IPS-15b (cell line): ENCODE measurements around the gene EVL.

ENCODE experiments used
- H3K27me3 ChIP-seq: one replicate; pipeline ENCODE4 v1.6.1; 2013; ENCODE audit warnings: low read length; ENCODE audit not compliant: control insufficient read depth, insufficient read depth
- H3K36me3 ChIP-seq: one replicate; pipeline ENCODE4 v1.6.1; 2013; ENCODE audit warnings: low read length; ENCODE audit not compliant: control insufficient read depth, insufficient read depth
- H3K4me1 ChIP-seq: one replicate; pipeline ENCODE4 v1.6.1; 2013; ENCODE audit warnings: mild to moderate bottlenecking, low read length; ENCODE audit not compliant: control insufficient read depth, insufficient read depth
- H3K4me3 ChIP-seq: one replicate; pipeline ENCODE4 v1.5.1; 2013; ENCODE audit warnings: low read depth, low read length
- H3K9ac ChIP-seq: one replicate; pipeline ENCODE4 v1.6.1; 2013; ENCODE audit warnings: low read depth, mild to moderate bottlenecking, low read length
- H3K9me3 ChIP-seq: one replicate; pipeline ENCODE4 v1.6.1; 2013; ENCODE audit warnings: mild to moderate bottlenecking, low read length; ENCODE audit not compliant: control insufficient read depth, insufficient read depth

EVL gene

GRCh38 chr14:100042286-100042685 lies 22.9 kb upstream of the EVL start:
- Histone ChIP-seq H3K9ac (no peak overlapping the region), H3K36me3 (no peaks in the 10 kb centered on the region), H3K4me1 (no peaks in the 10 kb centered on the region), H3K27me3 (no peaks in the 10 kb centered on the region), H3K9me3 (no peaks in the 10 kb centered on the region), H3K4me3 (no peak overlapping the region)

- Histone ChIP-seq H3K36me3 (no peaks in the 10 kb centered on the region), H3K9me3 (no peaks in the 10 kb centered on the region), H3K27me3 (no peaks in the 10 kb centered on the region), H3K4me1 (no peaks in the 10 kb centered on the region), H3K9ac (no peak overlapping the region), H3K4me3 (no peak overlapping the region)
These were observed 19.4 kb upstream of the EVL start for GRCh38 chr14:100045642-100046344.

GRCh38 chr14:100047600-100047999 lies 17.6 kb upstream of the EVL start:
- Histone ChIP-seq H3K27me3 (no peaks in the 10 kb centered on the region), H3K4me1 (no peaks in the 10 kb centered on the region), H3K9ac (no peak overlapping the region), H3K9me3 (no peaks in the 10 kb centered on the region), H3K4me3 (no peak overlapping the region), H3K36me3 (no peaks in the 10 kb centered on the region)

GRCh38 chr14:100048786-100049185 lies 16.4 kb upstream of the EVL start:
- H3K27me3 ChIP-seq = no peaks in the 10 kb centered on the region
- H3K9me3 ChIP-seq = no peaks in the 10 kb centered on the region
- H3K4me1 ChIP-seq = no peaks in the 10 kb centered on the region
- H3K36me3 ChIP-seq = no peaks in the 10 kb centered on the region
- H3K4me3 ChIP-seq = no peak overlapping the region
- H3K9ac ChIP-seq = no peak overlapping the region

DNA sequence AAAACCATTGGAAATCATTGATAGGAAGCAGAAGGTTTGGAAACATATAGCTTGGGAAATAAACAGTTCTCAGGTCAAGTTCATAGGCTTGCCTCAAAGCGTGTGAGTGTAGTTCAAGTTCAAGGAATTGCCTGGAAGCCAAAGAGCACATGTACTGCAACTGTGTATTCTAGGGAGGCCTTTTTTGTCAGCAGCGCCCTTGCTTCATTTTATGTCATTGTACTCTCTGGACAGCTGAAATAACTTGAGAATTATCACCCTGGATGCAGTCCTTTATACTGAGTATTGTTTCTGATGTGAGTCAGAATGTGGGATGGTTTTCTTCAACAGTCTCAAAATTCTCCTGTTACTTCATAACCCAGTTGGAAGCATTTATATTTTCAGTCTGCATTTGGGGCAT lies 16.0 kb upstream of the EVL start:
- H3K9ac ChIP-seq = no peak overlapping the region
- H3K9me3 ChIP-seq = no peaks in the 10 kb centered on the region
- H3K4me1 ChIP-seq = no peaks in the 10 kb centered on the region
- no peaks in the 10 kb centered on the region for H3K27me3 ChIP-seq
- no peak overlapping the region for H3K4me3 ChIP-seq
- no peaks in the 10 kb centered on the region for H3K36me3 ChIP-seq

DNA sequence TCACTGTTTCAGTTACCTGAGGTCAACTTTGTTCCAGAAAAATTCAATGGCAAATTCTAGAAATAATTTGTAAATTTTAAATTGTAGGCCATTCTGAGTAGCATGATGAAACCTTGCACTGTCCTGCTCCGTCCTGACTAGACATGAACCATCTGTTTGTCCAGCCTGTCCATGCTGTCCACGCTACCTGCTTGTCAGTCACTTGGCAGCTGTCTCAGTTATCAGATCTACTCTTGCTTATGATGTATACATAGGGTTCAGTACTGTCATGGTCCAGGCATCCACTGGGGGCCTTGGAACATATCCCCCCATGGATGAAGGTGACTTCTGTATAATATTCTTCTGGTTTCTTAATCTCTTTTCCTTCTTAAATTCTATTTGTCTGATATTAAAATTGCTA lies 14.1 kb upstream of the EVL start:
- Histone ChIP-seq H3K9ac (no peak overlapping the region), H3K4me3 (no peak overlapping the region), H3K36me3 (no peaks in the 10 kb centered on the region), H3K4me1 (no peaks in the 10 kb centered on the region), H3K27me3 (no peaks in the 10 kb centered on the region), H3K9me3 (no peaks in the 10 kb centered on the region)

DNA sequence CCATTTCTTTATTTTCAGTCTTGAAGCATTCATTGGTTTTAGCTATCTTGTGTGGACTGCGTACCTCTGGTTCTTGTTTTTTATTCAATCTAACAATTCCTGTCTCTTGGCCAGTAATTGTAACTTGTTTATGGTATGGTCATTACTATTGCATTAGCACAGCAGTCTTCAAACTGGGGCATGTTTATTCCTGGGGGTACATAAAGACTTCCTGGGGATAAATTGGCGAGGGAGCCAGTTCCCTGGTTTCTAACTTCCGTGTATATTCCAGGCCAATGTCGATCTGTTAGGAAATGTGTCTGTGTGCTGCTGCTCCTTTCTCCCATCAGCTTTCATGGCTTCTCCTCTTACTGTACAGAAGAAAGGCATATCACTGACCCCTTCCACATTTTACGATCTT lies 13.7 kb upstream of the EVL start:
- Histone ChIP-seq H3K4me1 (no peaks in the 10 kb centered on the region), H3K4me3 (no peak overlapping the region), H3K9me3 (no peaks in the 10 kb centered on the region), H3K9ac (no peak overlapping the region), H3K27me3 (no peaks in the 10 kb centered on the region), H3K36me3 (no peaks in the 10 kb centered on the region)

DNA sequence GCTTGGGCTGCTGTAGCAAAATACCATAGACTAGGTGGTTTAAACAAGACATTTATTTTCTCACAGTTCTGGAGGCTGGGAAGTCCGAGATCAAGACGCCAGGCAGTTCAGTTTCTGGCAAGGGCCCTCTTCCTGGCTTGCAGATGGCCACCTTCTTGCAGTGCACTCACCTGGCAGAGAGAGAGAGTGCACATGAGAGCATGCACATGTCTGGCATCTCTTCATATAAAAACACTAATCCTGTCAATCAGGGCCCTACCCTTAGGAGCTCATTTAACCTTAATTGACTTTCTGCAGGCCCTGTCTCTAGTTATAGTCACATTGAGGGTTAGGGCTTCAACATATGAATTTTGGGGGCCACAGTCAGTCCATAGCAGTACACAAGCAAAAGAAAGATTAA lies 12.4 kb upstream of the EVL start:
- H3K36me3 ChIP-seq = no peaks in the 10 kb centered on the region
- no peaks in the 10 kb centered on the region for H3K27me3 ChIP-seq
- no peak overlapping the region for H3K9ac ChIP-seq
- H3K4me1 ChIP-seq = no peaks in the 10 kb centered on the region
- no peaks in the 10 kb centered on the region for H3K9me3 ChIP-seq
- no peak overlapping the region for H3K4me3 ChIP-seq

DNA sequence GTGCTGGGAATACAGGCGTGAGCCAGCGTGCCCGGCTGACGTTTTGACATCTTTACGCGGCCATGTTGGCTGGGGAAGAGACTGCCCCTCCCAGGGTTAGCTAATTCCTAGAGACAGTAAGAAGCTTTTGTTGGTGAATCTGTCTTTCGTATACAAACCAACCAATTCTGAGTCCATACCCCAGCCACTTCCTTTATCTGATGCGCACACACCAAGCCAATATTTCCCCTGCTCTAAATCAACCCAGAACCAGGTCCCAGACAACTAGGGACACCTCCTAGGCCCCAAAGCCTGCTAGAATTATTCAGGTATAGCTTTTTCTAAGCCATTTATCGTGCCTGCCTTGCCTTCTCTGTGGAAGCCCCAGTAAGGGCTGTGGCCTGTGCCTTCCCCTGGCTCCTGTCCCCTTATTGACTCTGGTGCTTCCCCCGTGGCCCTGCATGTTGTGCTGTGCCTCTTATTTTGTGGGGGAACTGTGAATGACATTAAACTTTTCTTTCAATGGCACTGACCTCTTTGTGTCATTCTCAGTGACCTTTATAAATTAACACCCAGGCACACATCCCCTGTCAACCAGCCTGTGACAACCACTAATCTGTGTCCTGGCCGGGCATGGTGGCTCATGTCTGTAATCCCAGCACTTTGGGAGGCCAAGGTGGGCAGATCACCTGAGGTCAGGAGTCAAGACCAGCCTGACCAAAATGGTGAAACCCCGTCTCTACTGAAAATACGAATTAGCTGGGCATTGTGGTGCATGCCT lies 10.7 kb upstream of the EVL start:
- Histone ChIP-seq H3K9ac (no peak overlapping the region), H3K4me3 (no peak overlapping the region), H3K4me1 (no peaks in the 10 kb centered on the region), H3K9me3 (no peaks in the 10 kb centered on the region), H3K27me3 (no peaks in the 10 kb centered on the region), H3K36me3 (no peaks in the 10 kb centered on the region)

DNA sequence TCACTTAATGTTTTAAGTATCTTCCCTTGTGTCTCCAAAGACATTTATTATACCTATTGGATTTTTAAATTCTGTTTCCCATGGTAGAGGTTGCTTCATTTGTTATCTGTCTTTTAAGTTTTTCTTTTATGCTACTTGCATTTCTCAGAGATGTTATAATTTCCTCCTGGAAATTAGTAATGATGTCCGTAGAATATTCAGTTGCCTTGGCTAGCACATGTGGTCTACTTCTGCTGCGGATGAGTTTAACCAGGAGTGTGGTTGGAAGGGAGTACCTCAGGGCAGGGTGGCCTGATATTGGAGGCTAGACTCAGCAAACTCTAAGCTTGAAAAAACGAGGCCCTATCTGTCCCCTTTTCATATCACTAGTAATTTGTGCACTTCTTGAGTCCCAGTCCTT lies 8.8 kb upstream of the EVL start:
- no peaks in the 10 kb centered on the region for H3K36me3 ChIP-seq
- no peak overlapping the region for H3K4me3 ChIP-seq
- H3K4me1 ChIP-seq = no peaks in the 10 kb centered on the region
- H3K9ac ChIP-seq = no peak overlapping the region
- H3K27me3 ChIP-seq = no peaks in the 10 kb centered on the region
- H3K9me3 ChIP-seq = no peaks in the 10 kb centered on the region

DNA sequence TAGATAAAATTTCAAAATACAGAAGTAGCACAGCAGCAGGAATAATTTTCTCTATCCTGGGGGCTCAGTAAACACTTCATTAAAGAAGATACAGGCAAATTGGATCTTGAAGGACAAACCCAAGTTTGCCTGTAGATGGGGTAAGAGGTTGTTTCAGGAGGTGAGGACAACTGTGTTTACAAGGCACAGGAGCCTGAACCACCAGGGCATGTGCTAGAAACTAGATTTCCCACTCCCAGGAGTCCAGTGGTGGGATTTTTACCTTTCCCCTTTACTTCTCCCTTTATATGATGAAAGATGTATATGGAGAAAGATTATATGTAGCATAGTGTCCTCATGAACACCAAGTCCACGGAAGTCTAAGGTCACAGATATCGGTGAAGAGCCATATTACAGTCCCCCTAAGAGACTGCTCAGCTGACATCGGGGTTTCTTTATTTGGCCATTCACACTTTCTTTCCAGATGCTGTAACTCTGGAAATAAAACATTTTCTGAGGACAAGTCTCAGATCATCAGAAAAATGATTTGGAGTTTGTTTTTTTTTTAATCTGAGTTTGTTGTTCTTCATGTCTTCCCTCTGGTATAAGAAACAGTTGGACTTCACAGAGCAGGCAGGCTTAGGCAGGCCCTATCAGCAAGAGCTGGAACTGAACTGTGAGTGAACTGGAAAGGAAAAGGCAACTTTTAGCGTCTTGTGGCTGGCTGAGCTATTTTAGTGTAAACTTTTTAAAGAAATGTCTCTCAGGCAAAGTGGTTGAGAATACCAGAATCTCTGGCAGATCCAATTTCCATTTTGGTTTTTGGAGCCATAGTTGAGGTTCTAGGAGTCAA lies 8.0 kb upstream of the EVL start:
- Histone ChIP-seq H3K36me3 (no peaks in the 10 kb centered on the region), H3K9ac (no peak overlapping the region), H3K4me1 (no peaks in the 10 kb centered on the region), H3K27me3 (no peaks in the 10 kb centered on the region), H3K9me3 (no peaks in the 10 kb centered on the region), H3K4me3 (no peak overlapping the region)
